NCI-H446 (cell line): ENCODE results near the gene ANXA9.

Source experiments
- DNase-seq, 2 experiments: peaks; one replicate each; lab custom pipeline; 2025; lab: John Stamatoyannopoulos, UW

Gene ANXA9

GRCh38 chr1:150974580-150975478 lies 7.3 kb upstream of the ANXA9 start, which contains the start of gene CERS2:
CERS2 (minus strand) TSS chr1:150974835; CDS start chr1:150969090, 5,745 bp downstream.
- peak; percentile 40 to 76 for DNase-seq

GRCh38 chr1:150976401-150976821 lies 5.7 kb upstream of the ANXA9 start:
- DNase-seq: no peak

DNA sequence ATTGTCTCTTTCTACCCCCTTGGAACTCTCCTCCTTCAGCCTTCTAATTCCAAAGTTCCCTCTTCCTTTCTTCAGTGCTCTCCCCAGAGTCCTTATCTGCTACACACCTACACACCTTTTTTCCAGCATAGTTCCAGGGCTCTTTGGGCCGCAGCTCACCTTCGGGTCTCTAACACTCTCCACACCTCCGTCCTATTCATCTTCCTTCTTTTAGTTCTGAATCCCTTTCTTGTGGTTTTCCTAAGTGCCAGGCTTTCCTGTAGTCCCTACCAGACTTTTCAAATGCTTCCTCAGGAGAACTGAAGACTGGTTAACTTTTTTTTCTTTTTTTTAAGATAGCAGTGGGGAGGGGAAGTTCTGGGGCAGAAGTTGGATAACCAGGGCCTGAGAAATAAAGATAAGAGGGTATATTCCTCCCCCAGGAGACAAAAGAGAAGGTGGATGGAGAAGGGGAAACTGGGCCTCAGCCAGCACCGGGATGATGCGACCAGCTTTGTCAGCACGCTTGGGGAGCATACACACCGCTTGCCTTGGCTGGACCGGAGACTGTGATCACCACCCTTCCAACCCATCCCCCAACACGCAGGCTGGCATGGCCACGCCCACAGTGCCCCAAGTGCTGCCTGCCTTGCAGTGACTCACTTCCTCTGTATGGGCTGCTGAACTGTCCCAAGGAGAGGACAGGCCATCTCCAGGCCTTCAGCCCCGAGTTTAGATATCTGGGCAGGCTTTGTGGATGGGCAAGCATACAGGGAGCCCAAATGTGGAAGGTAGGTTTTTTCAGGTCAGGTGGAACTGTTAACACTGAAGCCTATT lies 5.0 kb upstream of the ANXA9 start:
- no peak for DNase-seq

GRCh38 chr1:150979092-150980056 lies 2.7 kb upstream of the ANXA9 start:
- DNase-seq: peak; percentile 87 to 95

DNA sequence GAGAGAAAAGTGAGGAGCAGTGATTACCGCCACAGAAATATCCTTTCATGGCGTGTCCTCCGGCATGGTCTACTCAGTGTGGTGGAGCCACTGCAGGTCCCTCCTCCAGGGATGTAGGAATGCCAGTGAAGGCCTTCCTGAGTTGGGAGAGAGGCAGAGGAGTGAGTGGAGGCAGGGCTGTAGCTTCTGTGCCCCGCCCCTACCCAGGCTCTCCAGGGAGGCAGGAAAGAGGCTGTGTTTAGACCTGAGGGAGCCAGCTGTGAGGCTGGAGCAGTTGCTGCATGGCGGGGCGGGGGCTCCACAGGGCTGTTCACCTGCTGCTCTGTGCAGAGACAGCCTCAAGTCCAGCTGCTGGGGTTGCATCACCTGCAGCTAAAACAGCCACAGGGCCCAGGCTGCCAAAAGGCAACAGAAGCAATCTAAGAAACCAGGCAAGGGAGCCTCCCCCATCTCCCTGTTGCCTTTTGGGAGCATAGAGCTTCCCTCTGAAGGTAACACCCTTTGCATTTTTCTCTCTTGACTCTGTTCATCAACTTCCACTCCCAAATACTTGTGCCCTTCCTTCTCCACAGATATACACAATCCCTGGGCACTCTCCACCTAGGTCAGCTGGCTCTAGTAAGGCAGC lies 801 bp upstream of the ANXA9 start:
- DNase-seq: no peak

- DNase-seq: no peak
Observed at GRCh38 chr1:150985179-150985825, 3.2 kb downstream of the ANXA9 start.

DNA sequence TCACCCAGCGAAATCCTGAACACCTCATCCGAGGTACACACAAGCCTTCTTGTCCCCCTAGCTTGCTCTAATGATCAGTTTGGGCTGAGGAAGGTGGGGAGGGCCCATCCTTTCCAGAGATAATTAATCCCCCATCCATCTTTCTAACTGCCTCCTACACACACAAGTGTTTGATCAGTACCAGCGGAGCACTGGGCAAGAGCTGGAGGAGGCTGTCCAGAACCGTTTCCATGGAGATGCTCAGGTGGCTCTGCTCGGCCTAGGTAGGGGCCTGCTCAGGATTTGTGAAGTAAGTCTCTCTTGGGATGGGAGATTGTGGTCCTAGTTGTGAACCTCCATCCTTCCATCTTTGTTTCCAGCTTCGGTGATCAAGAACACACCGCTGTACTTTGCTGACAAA lies 5.8 kb downstream of the ANXA9 start:
- DNase-seq: no peak

GRCh38 chr1:150992626-150993025 lies 10.5 kb downstream of the ANXA9 start:
- no peak for DNase-seq

- no peak for DNase-seq
Observed at GRCh38 chr1:150994248-150994647, 12.2 kb downstream of the ANXA9 start.

DNA sequence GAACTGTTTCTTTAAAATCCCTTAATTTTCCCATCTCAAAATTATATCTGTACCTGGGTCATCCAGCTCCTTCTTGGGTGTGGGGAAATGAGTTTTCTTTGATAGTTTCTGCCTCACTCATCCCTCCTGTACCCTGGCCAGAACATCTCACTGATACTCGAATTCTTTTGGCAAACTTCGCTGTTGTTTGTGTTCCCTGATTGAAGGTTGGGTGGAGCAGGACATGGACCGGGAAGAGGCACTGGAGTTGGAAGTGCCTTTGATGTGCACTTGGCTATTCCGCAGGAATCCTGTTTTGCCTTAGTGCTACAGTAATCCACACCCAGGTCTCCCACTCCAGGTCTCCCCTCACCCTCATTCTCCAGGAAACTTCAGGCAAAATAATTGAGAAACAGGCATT lies 13.4 kb downstream of the ANXA9 start:
- no peak for DNase-seq

GRCh38 chr1:150995896-150996295 lies 13.8 kb downstream of the ANXA9 start:
- peak in 1 of 2 experiments; percentile 37 for DNase-seq

DNA sequence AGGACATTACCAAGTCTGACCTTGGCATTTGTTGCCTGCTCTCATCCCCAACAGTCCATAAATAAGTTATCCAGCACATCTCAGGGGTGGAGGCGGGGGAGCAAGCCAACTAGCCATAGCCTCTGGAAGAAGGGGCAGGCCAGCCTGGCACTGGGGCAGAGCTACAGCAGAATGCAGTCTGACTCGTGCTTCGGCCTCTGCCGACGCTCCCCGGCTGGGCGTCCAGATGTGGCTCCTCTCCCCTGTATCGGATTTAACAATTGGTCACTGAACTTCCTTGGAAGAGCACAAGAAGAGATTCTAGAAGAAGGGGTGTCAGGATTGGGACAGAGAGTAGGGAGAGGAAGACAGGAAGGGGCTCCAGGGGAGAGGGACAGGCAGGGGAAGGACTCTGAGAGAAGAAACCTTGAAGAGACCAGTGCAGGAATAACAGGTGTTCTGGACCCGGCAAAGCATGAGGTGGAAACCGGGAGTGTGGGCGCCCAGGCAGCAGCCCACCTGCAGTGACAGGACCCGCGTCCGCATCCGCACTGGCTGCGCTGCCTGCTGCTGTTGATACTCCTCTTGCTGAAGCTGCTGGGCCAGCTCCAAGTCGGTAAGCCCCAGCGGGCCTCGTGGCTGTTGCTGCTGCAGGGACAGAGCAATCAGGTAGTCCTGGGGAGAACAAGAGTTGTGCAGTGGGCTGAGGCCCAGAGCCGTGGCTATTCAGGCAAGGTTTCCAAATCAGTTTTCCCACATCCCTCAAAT lies 15.2 kb downstream of the ANXA9 start:
- DNase-seq: no peak

DNA sequence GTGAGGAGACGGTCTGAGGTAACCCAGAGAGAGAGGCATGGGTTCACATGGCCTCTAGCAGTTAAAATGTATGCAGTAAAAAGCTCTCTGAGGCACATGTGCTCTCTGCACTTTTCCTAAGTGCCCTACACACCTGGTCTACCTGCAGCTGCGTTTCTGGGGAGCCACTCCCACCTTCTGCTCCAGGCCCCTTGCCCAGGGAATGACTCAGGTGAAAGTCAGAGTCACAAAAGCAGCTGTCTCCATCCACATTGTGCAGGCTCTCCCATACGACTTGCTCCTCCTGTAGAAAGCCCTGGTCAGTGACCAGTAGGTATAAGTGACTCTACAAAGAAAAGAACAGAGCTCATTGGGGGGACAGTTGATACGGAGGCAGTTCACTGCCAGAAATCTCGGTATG lies 15.9 kb downstream of the ANXA9 start:
- no peak for DNase-seq

DNA sequence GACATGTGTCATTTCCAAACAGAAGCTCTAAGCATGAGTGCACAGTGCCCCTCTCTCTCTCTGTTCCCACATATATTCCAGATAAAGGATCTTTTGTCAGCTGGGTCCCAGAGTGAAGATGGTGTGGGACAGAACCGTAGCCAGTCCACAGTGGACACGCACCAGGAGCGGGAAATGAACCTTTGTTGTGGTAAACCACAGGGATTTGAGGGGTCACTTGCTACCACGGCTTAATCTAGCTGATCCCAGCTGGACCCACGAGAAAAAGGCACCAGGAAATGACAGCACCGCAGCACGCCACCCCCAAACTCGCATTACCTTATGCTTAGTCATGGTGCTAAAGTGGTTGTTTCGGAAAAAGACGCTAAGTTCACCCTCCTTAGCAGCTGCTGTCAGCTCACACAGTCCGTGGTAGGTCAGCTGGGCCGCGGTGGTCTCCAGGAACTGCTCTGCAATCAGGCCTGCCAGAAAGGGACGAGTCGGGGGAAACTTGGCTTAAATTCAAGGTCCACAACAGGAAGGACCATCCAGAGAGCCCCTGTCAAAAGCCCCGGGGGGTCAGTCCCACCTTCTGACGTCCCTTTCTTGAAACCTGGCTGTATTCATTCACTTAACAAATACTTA lies 17.1 kb downstream of the ANXA9 start:
- DNase-seq: no peak

- no peak for DNase-seq
Observed at GRCh38 chr1:150999926-151000325, 17.8 kb downstream of the ANXA9 start.

GRCh38 chr1:151000408-151000807 lies 18.3 kb downstream of the ANXA9 start:
- DNase-seq: no peak

DNA sequence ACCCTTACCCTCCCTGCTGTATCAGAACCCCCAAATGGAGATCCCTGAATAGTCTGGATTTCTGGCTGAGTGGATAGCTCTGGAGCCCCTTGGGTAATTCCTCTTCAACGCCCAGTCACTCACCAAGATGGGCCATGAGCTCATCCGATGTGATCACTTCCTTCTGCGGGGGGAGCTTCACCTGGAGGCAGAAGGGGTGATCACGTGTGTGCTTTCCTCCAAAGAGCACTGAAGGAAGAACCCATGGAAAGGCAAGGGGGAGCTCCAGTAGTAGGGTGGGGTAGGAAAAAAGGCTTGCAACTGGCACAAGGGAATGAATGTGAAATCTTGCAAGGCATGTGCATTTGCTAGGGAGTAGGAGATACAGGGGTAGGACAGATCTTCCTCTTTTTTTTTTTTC lies 19.5 kb downstream of the ANXA9 start:
- no peak for DNase-seq

DNA sequence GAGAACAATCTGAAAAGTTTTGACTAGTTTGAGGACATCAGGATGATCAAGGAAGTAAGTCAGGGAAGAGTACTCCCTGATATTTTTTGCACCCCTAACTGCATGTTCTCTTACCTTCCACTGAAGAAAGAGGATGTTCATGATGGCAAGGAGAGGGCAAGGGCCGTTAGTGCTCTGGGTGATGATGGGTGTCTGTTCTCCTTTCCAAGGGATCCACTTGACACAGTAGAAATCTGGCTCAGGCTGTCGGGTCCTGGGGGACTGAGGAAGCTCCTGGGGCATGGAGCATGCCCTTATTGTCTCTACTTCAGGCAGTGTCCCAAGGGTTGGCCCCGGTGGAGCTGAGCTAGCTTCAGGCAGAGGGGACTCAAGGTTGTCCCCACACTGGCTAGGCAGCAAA lies 20.0 kb downstream of the ANXA9 start:
- DNase-seq: no peak

GRCh38 chr1:151002611-151003010 lies 20.5 kb downstream of the ANXA9 start:
- no peak for DNase-seq

DNA sequence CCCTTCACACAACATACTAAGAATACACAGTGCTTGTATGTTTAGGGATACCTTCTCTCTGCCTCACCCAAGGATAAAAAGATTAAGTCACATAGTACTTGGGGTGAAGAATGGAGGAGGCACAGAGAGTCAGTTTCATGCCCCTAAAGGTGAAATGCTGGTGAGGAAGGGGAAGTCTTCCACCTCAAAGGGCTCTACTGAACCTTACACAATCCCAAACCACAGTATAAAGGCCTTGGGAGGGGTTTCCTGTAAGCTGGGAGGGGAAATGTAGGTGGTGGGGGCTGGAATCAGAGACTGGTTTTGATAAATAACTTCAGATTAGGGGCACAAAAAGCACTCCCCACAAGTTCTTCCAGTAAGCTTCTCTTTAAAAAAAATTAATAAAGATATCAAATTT lies 21.1 kb downstream of the ANXA9 start:
- no peak for DNase-seq
